ENCODE measurements around the gene SEC14L6.

- TF ChIP-seq POLR2AphosphoS5 (IDR thresholded peaks at IDR 0.05; ENCODE audit: insufficient read depth in 1 of 2, low read depth in 1 of 2) (no peak), POLR2A (IDR thresholded peaks at IDR 0.05) (no peak)
- TF ChIP-seq, protein P1, sequence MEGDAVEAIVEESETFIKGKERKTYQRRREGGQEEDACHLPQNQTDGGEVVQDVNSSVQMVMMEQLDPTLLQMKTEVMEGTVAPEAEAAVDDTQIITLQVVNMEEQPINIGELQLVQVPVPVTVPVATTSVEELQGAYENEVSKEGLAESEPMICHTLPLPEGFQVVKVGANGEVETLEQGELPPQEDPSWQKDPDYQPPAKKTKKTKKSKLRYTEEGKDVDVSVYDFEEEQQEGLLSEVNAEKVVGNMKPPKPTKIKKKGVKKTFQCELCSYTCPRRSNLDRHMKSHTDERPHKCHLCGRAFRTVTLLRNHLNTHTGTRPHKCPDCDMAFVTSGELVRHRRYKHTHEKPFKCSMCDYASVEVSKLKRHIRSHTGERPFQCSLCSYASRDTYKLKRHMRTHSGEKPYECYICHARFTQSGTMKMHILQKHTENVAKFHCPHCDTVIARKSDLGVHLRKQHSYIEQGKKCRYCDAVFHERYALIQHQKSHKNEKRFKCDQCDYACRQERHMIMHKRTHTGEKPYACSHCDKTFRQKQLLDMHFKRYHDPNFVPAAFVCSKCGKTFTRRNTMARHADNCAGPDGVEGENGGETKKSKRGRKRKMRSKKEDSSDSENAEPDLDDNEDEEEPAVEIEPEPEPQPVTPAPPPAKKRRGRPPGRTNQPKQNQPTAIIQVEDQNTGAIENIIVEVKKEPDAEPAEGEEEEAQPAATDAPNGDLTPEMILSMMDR (IDR thresholded peaks at IDR 0.05), result no peak
Measured at GRCh38 chr22:30591191-30591587, 44.6 kb upstream of the SEC14L6 start.
